ENCODE results near the gene FKBP9.
"Not testable (repeated sequence)": the region's sequence is repeated elsewhere in the genome, so short reads cannot be mapped to it uniquely, and the experiment has no call there.

Gene FKBP9

GRCh38 chr7:32966489-32967267, 9.4 kb downstream of the FKBP9 start:
- H3K4me2 ChIP-seq (ENCODE audit: low read length, poor library complexity, severe bottlenecking); H3K4me3 ChIP-seq (ENCODE audit: insufficient read depth in 1 of 2, low read depth in 1 of 2, low read length in 2 of 2); H3K4me1 ChIP-seq (ENCODE audit: control insufficient read depth, insufficient read depth, low read depth, low read length); H2BK120ac ChIP-seq (ENCODE audit: low read depth, low read length); H3K9ac ChIP-seq (ENCODE audit: low read length); H3K27ac ChIP-seq (ENCODE audit: low read length, poor library complexity, severe bottlenecking); H3K14ac ChIP-seq (ENCODE audit: low read length in 2 of 2); H2BK15ac ChIP-seq (ENCODE audit: low read depth, poor library complexity, severe bottlenecking); DNase-seq; H2AK5ac ChIP-seq (ENCODE audit: low read length, severe bottlenecking); H2BK5ac ChIP-seq (ENCODE audit: low read depth, low read length, poor library complexity, severe bottlenecking); H2BK12ac ChIP-seq (ENCODE audit: low read length in 2 of 2); H3K9me3 ChIP-seq (ENCODE audit: control insufficient read depth, low read length); H4K8ac ChIP-seq (ENCODE audit: low read length); H3K23ac ChIP-seq (ENCODE audit: low read length in 2 of 2); H2AFZ ChIP-seq (ENCODE audit: low read depth, low read length); H3K36me3 ChIP-seq (ENCODE audit: control insufficient read depth in 1 of 2, insufficient read depth in 2 of 2, low read depth in 1 of 2, low read length in 2 of 2); H3K27me3 ChIP-seq (ENCODE audit: control insufficient read depth in 1 of 2, insufficient read depth in 1 of 2, low read length in 2 of 2); H3K79me1 ChIP-seq (replicated peaks; ENCODE audit: low read length, poor library complexity, severe bottlenecking); H4K91ac ChIP-seq (ENCODE audit: low read length); H3K4ac ChIP-seq (ENCODE audit: low read depth in 1 of 2, low read length in 2 of 2); H3K18ac ChIP-seq (ENCODE audit: low read depth in 1 of 2, low read length in 2 of 2): not testable (repeated sequence)
- 72% methylated on average over 1 of the region's 5 CpGs for WGBS

GRCh38 chr7:32967268-32967582, 10.0 kb downstream of the FKBP9 start:
- not testable (repeated sequence) for H3K4ac ChIP-seq (ENCODE audit: low read depth in 1 of 2, low read length in 2 of 2); H3K27me3 ChIP-seq (ENCODE audit: control insufficient read depth in 1 of 2, insufficient read depth in 1 of 2, low read length in 2 of 2); H3K9me3 ChIP-seq (ENCODE audit: control insufficient read depth, low read length); H2BK120ac ChIP-seq (ENCODE audit: low read depth, low read length); H3K4me3 ChIP-seq (ENCODE audit: insufficient read depth in 1 of 2, low read depth in 1 of 2, low read length in 2 of 2); H3K4me2 ChIP-seq (ENCODE audit: low read length, poor library complexity, severe bottlenecking); H3K18ac ChIP-seq (ENCODE audit: low read depth in 1 of 2, low read length in 2 of 2); H4K91ac ChIP-seq (ENCODE audit: low read length); H3K9ac ChIP-seq (ENCODE audit: low read length); H2AFZ ChIP-seq (ENCODE audit: low read depth, low read length); H2BK5ac ChIP-seq (ENCODE audit: low read depth, low read length, poor library complexity, severe bottlenecking); H3K4me1 ChIP-seq (ENCODE audit: control insufficient read depth, insufficient read depth, low read depth, low read length); H3K27ac ChIP-seq (ENCODE audit: low read length, poor library complexity, severe bottlenecking); DNase-seq; H2AK5ac ChIP-seq (ENCODE audit: low read length, severe bottlenecking); H2BK15ac ChIP-seq (ENCODE audit: low read depth, poor library complexity, severe bottlenecking); H3K14ac ChIP-seq (ENCODE audit: low read length in 2 of 2); H3K36me3 ChIP-seq (ENCODE audit: control insufficient read depth in 1 of 2, insufficient read depth in 2 of 2, low read depth in 1 of 2, low read length in 2 of 2); H3K23ac ChIP-seq (ENCODE audit: low read length in 2 of 2); H3K79me1 ChIP-seq (replicated peaks; ENCODE audit: low read length, poor library complexity, severe bottlenecking); H2BK12ac ChIP-seq (ENCODE audit: low read length in 2 of 2); H4K8ac ChIP-seq (ENCODE audit: low read length)
- 100% methylated on average over 2 of the region's 4 CpGs for WGBS

- H3K4me3 ChIP-seq (ENCODE audit: insufficient read depth in 1 of 2, low read depth in 1 of 2, low read length in 2 of 2); H3K27me3 ChIP-seq (ENCODE audit: control insufficient read depth in 1 of 2, insufficient read depth in 1 of 2, low read length in 2 of 2); H3K4me1 ChIP-seq (ENCODE audit: control insufficient read depth, insufficient read depth, low read depth, low read length); H2AK5ac ChIP-seq (ENCODE audit: low read length, severe bottlenecking); DNase-seq; H2BK15ac ChIP-seq (ENCODE audit: low read depth, poor library complexity, severe bottlenecking); H4K8ac ChIP-seq (ENCODE audit: low read length); H2BK5ac ChIP-seq (ENCODE audit: low read depth, low read length, poor library complexity, severe bottlenecking); H3K4ac ChIP-seq (ENCODE audit: low read depth in 1 of 2, low read length in 2 of 2); H2BK12ac ChIP-seq (ENCODE audit: low read length in 2 of 2); H3K4me2 ChIP-seq (ENCODE audit: low read length, poor library complexity, severe bottlenecking); H3K79me1 ChIP-seq (replicated peaks; ENCODE audit: low read length, poor library complexity, severe bottlenecking); H3K14ac ChIP-seq (ENCODE audit: low read length in 2 of 2); H3K9me3 ChIP-seq (ENCODE audit: control insufficient read depth, low read length); H3K23ac ChIP-seq (ENCODE audit: low read length in 2 of 2); H3K9ac ChIP-seq (ENCODE audit: low read length); H2AFZ ChIP-seq (ENCODE audit: low read depth, low read length); H4K91ac ChIP-seq (ENCODE audit: low read length); H2BK120ac ChIP-seq (ENCODE audit: low read depth, low read length); H3K18ac ChIP-seq (ENCODE audit: low read depth in 1 of 2, low read length in 2 of 2); H3K27ac ChIP-seq (ENCODE audit: low read length, poor library complexity, severe bottlenecking): not testable (repeated sequence)
- H3K36me3 ChIP-seq (ENCODE audit: control insufficient read depth in 1 of 2, insufficient read depth in 2 of 2, low read depth in 1 of 2, low read length in 2 of 2) = peaks cover 0 to 16% of the 10 kb centered on the region in 2 experiments
- 57% methylated on average over 3 of the region's 3 CpGs for WGBS
Measured at GRCh38 chr7:32971967-32972366, 14.7 kb downstream of the FKBP9 start.

- H2BK15ac ChIP-seq (ENCODE audit: low read depth, poor library complexity, severe bottlenecking); H3K79me1 ChIP-seq (replicated peaks; ENCODE audit: low read length, poor library complexity, severe bottlenecking); H3K9ac ChIP-seq (ENCODE audit: low read length); H3K18ac ChIP-seq (ENCODE audit: low read depth in 1 of 2, low read length in 2 of 2); H2AFZ ChIP-seq (ENCODE audit: low read depth, low read length); H2AK5ac ChIP-seq (ENCODE audit: low read length, severe bottlenecking); H2BK5ac ChIP-seq (ENCODE audit: low read depth, low read length, poor library complexity, severe bottlenecking); H3K4ac ChIP-seq (ENCODE audit: low read depth in 1 of 2, low read length in 2 of 2); H4K91ac ChIP-seq (ENCODE audit: low read length); H2BK120ac ChIP-seq (ENCODE audit: low read depth, low read length); H4K8ac ChIP-seq (ENCODE audit: low read length); H2BK12ac ChIP-seq (ENCODE audit: low read length in 2 of 2); H3K23ac ChIP-seq (ENCODE audit: low read length in 2 of 2); DNase-seq; H3K14ac ChIP-seq (ENCODE audit: low read length in 2 of 2); H3K4me3 ChIP-seq (ENCODE audit: insufficient read depth in 1 of 2, low read depth in 1 of 2, low read length in 2 of 2); H3K4me1 ChIP-seq (ENCODE audit: control insufficient read depth, insufficient read depth, low read depth, low read length); H3K27me3 ChIP-seq (ENCODE audit: control insufficient read depth in 1 of 2, insufficient read depth in 1 of 2, low read length in 2 of 2); H3K9me3 ChIP-seq (ENCODE audit: control insufficient read depth, low read length); H3K27ac ChIP-seq (ENCODE audit: low read length, poor library complexity, severe bottlenecking); H3K4me2 ChIP-seq (ENCODE audit: low read length, poor library complexity, severe bottlenecking): not testable (repeated sequence)
- peaks cover 0 to 33% of the 10 kb centered on the region in 2 experiments for H3K36me3 ChIP-seq (ENCODE audit: control insufficient read depth in 1 of 2, insufficient read depth in 2 of 2, low read depth in 1 of 2, low read length in 2 of 2)
- 100% methylated on average over 2 of the region's 2 CpGs for WGBS
Measured at GRCh38 chr7:32977159-32977558, 19.9 kb downstream of the FKBP9 start.

Measured in mesenchymal stem cell (in vitro differentiated cells and primary cell).